ENCODE results near the gene TOMM40. TPM values are rescaled to one million over a fixed set of nuclear protein-coding genes. Genes with fewer than 3 reads are reported as not detected.
A peak's percentile ranks its signal among the peaks of the same experiment; 100 is the strongest.

Gene TOMM40
- total RNA-seq, 1 experiment from 2014 or later: 162 TPM

DNA sequence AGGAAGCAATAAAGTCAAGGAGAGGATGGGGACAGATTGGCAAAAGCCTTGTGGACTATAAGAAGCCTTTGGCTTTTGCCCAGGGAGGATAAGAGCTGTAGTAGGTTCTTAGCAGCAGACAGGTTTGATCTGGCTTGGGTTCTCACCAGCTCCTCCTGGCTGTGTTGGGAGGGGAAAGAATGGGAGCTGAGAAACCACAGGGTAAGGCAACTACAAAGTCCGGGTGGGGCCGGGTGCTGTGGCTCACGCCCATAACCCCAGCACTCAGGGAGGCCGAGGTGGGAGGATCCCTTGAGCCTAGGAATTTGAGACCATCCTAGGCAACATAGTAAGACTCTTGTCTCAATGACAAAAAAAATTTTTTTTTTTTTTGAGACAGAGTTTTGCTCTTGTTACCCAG, 24.4 kb upstream of the TOMM40 start:
- CTCF ChIA-PET: interaction anchor here (0.7 kb wide), 1 partner anchor 555 kb away, joined by 4 read pairs; no protein-coding TSS in a partner anchor
- no peak overlapping the region for H3K27ac Mint-ChIP-seq (ENCODE audit: unreplicated experiment)
- H3K9me3 Mint-ChIP-seq (ENCODE audit: low read depth, unreplicated experiment): no peaks in the 10 kb centered on the region
- intact Hi-C loops (cut with micrococcal nuclease; ENCODE audit: unreplicated experiment): no loop called here
- H3K4me1 Mint-ChIP-seq (ENCODE audit: low read depth, unreplicated experiment): no peaks in the 10 kb centered on the region
- BruUV-seq (replicated peaks): no TSS peak
- DNase-seq: no peak
- no peaks in the 10 kb centered on the region for H3K27me3 Mint-ChIP-seq (ENCODE audit: unreplicated experiment)
- H3K4me3 Mint-ChIP-seq (ENCODE audit: low read depth, unreplicated experiment): no peak overlapping the region
- peaks cover 51% of the 10 kb centered on the region for H3K36me3 Mint-ChIP-seq (ENCODE audit: insufficient read depth, unreplicated experiment)
- TF ChIP-seq, protein P1, sequence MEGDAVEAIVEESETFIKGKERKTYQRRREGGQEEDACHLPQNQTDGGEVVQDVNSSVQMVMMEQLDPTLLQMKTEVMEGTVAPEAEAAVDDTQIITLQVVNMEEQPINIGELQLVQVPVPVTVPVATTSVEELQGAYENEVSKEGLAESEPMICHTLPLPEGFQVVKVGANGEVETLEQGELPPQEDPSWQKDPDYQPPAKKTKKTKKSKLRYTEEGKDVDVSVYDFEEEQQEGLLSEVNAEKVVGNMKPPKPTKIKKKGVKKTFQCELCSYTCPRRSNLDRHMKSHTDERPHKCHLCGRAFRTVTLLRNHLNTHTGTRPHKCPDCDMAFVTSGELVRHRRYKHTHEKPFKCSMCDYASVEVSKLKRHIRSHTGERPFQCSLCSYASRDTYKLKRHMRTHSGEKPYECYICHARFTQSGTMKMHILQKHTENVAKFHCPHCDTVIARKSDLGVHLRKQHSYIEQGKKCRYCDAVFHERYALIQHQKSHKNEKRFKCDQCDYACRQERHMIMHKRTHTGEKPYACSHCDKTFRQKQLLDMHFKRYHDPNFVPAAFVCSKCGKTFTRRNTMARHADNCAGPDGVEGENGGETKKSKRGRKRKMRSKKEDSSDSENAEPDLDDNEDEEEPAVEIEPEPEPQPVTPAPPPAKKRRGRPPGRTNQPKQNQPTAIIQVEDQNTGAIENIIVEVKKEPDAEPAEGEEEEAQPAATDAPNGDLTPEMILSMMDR (IDR thresholded peaks at IDR 0.05; ENCODE audit: unreplicated experiment): no peak

DNA sequence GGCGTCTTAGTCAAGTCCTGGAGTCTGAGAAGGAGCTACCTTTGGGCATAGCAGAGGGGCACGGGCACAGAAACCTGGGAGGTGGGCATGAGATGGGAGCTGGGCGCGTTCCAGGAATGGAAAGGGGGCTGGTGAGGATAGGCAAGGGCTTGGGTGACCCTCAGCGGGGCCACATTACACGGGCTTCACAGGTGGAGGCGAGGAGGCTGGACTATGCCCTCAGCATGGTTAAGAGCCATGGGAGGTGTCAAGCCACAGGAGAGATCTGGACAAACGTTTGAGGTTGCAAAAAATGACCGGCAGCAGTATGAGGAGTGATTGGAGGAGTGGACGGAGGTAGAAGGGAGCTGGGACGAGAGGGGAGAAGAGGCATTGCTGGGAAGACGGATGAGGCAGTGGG, 23.5 kb upstream of the TOMM40 start:
- TF ChIP-seq, protein P1 (IDR thresholded peaks at IDR 0.05; ENCODE audit: unreplicated experiment): no peak
- Mint-ChIP-seq H3K27me3 (ENCODE audit: unreplicated experiment) (no peaks in the 10 kb centered on the region), H3K27ac (ENCODE audit: unreplicated experiment) (no peak overlapping the region), H3K9me3 (ENCODE audit: low read depth, unreplicated experiment) (no peaks in the 10 kb centered on the region), H3K4me1 (ENCODE audit: low read depth, unreplicated experiment) (no peaks in the 10 kb centered on the region), H3K4me3 (ENCODE audit: low read depth, unreplicated experiment) (no peak overlapping the region), H3K36me3 (ENCODE audit: insufficient read depth, unreplicated experiment) (peaks cover 49% of the 10 kb centered on the region)
- intact Hi-C loops (cut with micrococcal nuclease; ENCODE audit: unreplicated experiment): no loop called here
- no peak for DNase-seq
- CTCF ChIA-PET: interaction anchor here (0.7 kb wide), 1 partner anchor 556 kb away, joined by 4 read pairs; no protein-coding TSS in a partner anchor
- no TSS peak for BruUV-seq (replicated peaks)

DNA sequence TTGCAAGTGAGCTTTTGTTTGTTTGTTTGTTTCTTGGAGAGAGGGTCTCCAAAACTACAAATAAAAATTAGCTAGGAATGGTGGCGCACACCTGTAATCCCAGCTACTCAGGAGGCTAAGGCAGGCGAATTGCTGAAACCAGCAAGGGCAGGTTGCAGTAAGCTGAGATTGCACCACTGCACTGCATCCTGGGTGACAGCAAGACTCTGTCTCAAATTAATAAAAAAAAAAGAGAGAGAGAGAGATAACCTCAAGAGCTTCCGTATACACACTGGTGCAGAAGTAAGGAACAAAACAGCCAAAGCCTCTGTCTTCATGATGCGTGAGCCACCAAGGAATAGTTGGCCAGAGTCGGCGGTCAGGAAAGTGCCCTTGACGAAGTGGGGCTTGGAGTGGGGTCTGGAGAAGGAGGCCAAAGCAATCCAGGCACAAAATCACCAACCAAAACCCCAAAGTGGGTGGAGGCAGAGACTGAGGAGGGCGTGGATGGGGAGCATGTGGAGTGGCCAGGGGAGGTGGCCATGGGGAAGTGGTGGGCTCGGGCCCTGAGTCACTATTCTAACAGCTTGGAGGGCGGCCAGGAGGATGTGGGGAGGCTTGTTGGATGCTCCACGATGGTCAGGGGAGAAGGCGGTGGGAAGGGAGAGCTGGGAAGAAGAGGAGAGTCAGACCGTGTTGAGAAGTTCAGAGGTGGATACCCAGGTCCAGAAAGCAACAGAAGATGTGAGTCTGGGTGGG, 21.2 kb upstream of the TOMM40 start:
- H3K4me1 Mint-ChIP-seq (ENCODE audit: low read depth, unreplicated experiment): no peaks in the 10 kb centered on the region
- peaks cover 69% of the 10 kb centered on the region for H3K36me3 Mint-ChIP-seq (ENCODE audit: insufficient read depth, unreplicated experiment)
- H3K4me3 Mint-ChIP-seq (ENCODE audit: low read depth, unreplicated experiment): no peak overlapping the region
- no peak for DNase-seq
- no peaks in the 10 kb centered on the region for H3K9me3 Mint-ChIP-seq (ENCODE audit: low read depth, unreplicated experiment)
- intact Hi-C loops (cut with micrococcal nuclease; ENCODE audit: unreplicated experiment): no loop called here
- TF ChIP-seq, protein P1 (IDR thresholded peaks at IDR 0.05; ENCODE audit: unreplicated experiment): no peak
- CTCF ChIA-PET: interaction anchor here (0.7 kb wide), 1 partner anchor 329 kb away, joined by 3 read pairs; no protein-coding TSS in a partner anchor
- no TSS peak for BruUV-seq (replicated peaks)
- no peaks in the 10 kb centered on the region for H3K27me3 Mint-ChIP-seq (ENCODE audit: unreplicated experiment)
- peak overlapping the region; percentile 11 for H3K27ac Mint-ChIP-seq (ENCODE audit: unreplicated experiment)

DNA sequence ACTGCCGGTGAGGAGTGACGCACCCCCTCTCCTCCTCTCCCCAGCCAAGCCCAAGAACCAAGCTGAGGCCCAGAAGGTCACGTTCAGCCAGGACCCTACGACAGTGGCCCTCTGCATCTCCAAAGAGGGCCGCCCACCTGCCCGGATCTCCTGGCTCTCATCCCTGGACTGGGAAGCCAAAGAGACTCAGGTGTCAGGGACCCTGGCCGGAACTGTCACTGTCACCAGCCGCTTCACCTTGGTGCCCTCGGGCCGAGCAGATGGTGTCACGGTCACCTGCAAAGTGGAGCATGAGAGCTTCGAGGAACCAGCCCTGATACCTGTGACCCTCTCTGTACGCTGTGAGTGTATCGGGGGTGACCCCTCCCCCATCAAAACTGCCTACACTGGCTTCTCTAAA, 19.2 kb upstream of the TOMM40 start:
- BruUV-seq (replicated peaks): no TSS peak
- H3K4me3 Mint-ChIP-seq (ENCODE audit: low read depth, unreplicated experiment): no peak overlapping the region
- H3K36me3 Mint-ChIP-seq (ENCODE audit: insufficient read depth, unreplicated experiment): peaks cover 78% of the 10 kb centered on the region
- H3K27ac Mint-ChIP-seq (ENCODE audit: unreplicated experiment): no peak overlapping the region
- H3K27me3 Mint-ChIP-seq (ENCODE audit: unreplicated experiment): no peaks in the 10 kb centered on the region
- intact Hi-C loops (cut with micrococcal nuclease; ENCODE audit: unreplicated experiment): no loop called here
- no peak for DNase-seq
- CTCF ChIA-PET: no interaction called here
- TF ChIP-seq, protein P1 (IDR thresholded peaks at IDR 0.05; ENCODE audit: unreplicated experiment): no peak
- H3K9me3 Mint-ChIP-seq (ENCODE audit: low read depth, unreplicated experiment): no peaks in the 10 kb centered on the region
- peaks cover 15% of the 10 kb centered on the region for H3K4me1 Mint-ChIP-seq (ENCODE audit: low read depth, unreplicated experiment)

All from Calu3 (cell line).